HG02870 (cell line): ENCODE measurements around the gene COX4I1.
"Not testable (repeated sequence)": the region's sequence is repeated elsewhere in the genome, so short reads cannot be mapped to it uniquely, and the experiment has no call there.

ENCODE experiments used
- ATAC-seq: cut with Tn5 transposase; IDR thresholded peaks from one replicate; pipeline ENCODE4 v1.9.1; 2021; ENCODE audit warnings: mild to moderate bottlenecking, moderate library complexity; ENCODE audit not compliant: unreplicated experiment

The COX4I1 gene

DNA sequence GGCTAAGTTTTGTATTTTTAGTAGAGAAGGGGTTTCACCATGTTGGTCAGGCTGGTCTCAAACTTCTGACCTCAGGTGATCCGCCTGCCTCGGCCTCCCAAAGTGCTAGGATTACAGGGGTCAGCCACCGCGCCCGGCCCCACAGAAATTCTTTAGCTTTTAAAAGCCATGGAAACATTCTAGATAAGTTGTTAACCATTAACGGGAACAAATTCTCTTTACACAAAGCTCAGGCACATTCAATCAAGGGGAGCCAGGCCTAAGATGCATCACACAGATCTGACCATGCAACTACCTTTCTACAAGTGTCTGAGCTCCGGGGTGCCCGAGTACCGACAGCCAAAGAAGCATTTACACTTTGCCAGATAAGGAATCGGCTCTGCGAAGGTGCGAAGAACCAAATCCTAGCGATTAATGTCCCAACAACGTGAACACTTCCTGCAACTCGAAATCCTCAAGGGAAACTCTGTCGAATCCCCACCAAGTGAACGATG, 1.2 kb upstream of the COX4I1 start:
- ATAC-seq: no peak

DNA sequence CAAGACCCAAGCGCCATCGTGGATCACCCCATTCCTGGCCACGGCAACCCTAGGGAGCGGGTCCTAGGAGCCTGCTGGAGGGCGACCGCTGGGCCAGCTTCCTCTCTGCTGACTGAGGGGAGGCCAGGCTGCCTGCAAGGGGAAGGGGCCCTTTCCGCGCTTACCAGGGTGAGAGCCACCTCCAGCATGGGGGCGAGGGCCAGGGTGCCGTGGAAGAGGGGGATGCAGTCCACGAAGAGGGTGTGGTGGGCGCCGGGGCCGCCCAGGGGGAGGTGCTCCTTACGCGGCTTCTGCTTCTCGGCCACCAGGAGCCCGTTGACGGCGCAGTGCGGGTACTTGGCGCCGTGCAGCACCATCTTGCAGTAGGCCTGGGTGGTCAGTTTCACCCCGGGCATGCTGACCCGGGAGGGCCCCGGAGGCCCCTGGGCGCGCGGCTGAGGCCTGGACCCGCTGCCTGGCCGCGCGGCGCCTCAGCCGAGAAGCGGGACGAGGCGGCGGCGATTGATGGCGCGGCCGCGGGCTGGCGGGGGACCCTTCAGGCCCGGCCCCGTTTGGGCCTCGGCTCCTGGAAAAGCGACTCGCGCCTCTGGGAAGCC, 496 bp upstream of the COX4I1 start:
- ATAC-seq: no peak

DNA sequence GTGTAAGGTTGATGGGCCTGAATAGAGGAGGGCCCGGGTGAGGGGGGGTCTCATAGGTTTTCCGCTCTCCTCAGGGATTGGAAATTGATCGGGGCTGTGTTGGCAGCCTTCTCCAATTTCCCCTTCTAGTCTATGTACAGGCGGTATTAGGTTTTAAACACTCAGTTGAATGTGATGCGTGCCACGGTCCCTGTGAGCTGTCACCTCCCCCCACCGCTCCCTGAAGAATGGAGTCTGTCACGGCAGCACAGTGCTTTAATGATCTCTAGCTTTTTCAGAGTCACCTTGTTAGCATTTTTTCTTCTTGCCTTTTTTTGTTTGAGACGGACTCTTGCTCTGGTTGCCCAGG, 800 bp downstream of the COX4I1 start:
- peak; percentile 14 for ATAC-seq

DNA sequence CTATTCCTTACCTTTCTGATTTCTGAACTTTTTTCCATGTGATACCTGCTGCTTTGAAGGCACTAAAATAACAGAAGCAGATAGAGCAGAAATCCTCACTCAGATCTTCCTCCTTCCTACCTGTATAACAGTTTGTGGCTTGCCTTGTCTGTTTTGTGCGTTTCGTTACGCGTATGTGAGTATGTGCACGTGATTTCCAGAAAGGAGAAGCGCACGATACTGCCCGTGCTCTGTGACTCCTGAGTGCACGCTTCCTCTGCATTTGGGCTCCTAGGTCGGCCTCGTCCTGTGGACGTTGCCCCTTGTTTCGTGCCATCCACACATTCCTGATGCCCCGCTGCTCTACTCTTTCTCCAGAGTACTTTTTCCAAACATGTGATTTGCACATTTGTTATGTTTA, 4.1 kb downstream of the COX4I1 start:
- no peak for ATAC-seq

DNA sequence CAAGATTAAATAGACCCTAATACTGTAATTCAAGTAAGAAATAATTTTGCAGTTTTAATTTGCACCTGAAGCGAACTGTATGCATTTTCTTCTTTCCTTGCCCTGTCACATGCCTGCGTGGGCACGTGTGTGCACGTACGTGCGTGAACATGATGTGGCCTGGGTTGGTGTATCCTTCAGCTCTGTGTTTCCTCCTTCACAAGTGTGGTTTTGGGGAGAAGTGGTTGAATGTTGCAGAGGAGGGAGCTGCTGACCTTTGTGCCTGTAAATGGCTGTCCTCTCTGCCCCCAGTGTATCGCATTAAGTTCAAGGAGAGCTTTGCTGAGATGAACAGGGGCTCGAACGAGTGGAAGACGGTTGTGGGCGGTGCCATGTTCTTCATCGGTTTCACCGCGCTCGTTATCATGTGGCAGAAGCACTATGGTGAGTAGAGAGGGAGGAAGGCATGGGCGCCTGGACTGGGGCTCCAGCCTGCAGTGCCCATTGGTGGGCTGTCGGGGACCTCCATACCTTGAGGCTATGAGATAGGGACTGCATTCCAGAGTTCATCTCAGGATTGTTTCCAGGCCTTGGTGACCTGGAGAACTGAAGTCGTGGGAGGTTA, 6.0 kb downstream of the COX4I1 start:
- ATAC-seq: no peak

DNA sequence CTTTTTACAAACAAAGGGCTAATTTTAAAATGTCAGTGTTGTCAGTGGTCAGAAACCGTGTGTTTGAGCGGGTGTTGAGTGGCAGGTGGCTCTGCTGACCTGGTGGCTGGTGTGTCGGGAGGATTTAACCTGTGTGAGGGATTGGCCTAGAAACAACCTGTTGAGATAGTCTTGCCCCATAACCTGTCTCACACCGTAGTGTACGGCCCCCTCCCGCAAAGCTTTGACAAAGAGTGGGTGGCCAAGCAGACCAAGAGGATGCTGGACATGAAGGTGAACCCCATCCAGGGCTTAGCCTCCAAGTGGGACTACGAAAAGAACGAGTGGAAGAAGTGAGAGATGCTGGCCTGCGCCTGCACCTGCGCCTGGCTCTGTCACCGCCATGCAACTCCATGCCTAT, 7.0 kb downstream of the COX4I1 start:
- ATAC-seq: no peak

DNA sequence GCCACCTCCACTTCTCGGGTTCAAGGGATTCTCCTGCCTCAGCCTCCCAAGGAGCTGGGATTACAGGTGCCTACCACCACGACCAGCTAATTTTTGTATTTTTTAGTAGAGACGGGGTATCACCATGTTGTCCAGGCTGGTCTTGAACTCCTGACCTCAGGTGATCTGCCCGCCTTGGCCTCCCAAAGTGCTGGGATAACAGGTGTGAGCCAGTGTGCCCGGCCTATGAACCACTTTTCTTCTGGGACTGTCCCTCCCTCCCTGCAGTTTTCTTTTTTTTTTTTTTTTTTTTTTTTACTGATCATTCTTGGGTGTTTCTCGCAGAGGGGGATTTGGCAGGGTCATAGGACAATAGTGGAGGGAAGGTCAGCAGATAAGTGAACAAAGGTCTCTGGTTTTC, 7.8 kb downstream of the COX4I1 start:
- not testable (repeated sequence) for ATAC-seq

DNA sequence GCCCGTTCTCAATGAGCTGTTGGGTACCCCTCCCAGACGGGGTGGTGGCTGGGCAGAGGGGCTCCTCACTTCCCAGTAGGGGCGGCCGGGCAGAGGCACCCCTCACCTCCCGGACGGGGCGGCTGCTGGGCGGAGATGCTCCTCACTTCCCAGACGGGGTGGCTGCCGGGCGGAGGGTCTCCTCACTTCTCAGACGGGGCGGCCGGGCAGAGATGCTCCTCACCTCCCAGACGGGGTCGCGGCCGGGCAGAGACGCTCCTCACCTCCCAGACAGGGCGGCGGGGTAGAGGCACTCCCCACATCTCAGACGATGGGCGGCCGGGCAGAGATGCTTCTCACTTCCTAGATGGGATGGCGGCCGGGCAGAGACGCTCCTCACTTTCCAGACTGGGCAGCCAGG, 8.6 kb downstream of the COX4I1 start:
- not testable (repeated sequence) for ATAC-seq

DNA sequence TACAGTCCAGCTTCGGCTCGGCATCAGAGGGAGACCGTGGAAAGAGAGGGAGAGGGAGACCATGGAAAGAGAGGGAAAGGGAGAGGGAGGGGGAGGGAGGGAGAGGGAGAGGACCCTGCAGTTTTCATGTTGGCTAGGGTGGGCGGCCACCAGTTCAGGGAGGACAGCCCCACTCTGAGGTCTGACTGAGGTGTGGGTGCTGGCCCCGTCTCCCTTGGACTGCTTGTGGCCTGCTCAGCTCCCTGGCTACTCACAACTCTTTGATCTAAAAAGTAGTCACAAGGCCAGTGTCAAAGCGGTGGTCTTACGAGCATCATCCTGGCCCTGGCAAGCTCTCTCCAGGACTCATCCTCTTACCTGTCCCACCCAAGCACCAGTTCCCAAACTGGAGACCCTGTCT, 9.4 kb downstream of the COX4I1 start:
- no peak for ATAC-seq

DNA sequence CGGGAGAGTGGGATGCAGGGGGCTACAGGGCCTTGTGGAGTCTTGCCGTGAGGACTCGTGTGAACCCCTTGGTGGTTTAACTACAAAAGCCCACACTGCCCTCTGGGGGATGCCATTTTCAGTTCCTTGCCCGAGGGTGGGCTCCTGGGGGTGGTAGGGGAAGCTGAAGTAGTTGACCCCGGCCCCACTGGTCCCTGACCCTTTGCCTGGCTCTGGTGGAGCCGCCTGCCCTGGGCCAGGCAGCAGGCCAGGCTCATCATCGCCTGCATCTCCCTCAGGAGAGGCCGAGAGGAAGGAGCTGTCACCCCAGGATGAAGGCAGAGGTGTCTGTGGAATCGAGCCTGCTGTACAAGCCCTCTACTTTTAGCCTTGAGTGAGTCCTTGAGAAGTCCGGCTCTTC, 10.2 kb downstream of the COX4I1 start:
- no peak for ATAC-seq

DNA sequence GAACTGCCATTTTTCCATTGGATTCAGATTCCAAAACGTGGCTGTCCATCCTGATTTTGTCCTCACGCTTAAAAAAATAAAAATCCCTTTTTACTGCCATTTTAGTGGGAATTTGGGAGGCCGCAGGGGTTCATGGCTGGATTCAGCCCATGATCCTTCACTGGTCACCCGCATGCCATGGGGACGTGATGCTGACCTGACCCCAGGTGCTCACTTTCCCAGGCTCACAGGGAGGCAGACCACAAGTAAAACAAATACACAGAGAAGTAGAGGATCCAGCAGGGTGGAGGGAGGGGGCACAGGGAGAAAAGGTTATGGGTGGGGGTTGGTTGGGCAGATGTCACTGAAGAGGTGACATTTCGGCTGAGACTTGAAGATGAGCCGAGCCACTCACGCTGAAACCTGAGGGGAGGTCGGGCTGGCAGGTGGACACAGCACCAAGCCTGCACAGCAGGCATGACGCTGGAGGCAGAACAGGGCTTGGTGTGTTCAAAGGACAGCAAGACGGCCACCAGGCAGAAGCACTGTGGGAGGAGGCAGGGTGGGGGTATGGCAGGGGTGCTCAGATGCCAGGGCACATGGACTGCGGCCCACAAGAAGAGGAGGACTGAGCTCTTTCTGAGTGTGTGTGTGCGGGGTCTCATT, 10.7 kb downstream of the COX4I1 start:
- no peak for ATAC-seq

DNA sequence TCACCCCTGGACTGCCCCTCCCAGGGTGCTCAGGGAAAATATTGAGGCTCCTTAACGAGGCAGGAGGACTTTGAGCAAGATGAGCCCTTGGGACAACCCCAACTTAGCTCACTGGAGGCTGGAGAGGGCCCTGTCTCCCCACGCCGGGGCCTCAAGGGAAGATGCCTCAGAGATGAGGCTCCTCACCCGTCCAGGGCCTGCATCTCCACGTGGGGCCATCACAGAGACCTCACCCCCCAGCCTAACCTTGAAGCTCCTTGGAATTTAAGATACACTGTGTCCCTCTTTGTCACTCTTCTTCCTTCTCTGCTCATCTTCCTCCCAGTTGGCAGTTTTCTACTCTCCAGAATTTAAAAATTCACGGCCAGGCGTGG, 11.2 kb downstream of the COX4I1 start:
- ATAC-seq: no peak

DNA sequence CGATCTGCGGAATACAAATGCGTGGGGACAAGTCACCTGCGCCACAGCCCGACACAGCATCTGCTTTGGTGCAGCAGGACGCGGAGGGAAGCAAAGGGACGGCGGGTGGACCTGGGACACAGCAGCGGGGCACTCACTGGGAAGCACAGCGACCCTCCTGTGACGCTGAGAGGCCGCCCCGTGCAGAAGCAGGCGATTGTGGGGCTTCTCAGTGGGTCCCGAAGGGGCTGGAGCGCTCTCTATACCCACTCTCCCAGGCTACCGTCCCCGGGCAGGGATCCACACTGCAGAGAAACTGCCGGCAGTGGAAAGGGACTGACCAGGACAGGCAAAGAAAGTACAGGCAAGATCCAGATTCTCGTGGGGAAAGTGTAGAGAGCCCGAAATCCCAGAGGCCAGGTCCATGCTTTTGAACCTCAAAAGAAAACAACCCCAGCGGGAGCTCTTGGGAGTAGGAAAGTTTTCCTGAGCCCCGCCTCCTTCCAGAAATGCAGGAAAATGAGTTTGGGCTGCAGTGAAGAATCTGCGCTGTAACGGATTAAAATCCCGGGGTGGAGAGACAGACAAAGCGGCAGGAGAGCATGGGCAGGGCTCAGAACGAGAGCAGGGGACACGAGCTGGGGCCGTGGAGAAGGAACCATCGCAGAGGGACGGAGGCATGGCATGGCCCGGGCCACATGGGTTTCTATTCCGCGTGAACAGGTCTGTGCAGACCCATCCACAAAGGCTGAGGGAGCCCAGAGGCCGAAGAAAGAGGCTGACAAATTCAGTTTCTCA, 12.7 kb downstream of the COX4I1 start:
- no peak for ATAC-seq

DNA sequence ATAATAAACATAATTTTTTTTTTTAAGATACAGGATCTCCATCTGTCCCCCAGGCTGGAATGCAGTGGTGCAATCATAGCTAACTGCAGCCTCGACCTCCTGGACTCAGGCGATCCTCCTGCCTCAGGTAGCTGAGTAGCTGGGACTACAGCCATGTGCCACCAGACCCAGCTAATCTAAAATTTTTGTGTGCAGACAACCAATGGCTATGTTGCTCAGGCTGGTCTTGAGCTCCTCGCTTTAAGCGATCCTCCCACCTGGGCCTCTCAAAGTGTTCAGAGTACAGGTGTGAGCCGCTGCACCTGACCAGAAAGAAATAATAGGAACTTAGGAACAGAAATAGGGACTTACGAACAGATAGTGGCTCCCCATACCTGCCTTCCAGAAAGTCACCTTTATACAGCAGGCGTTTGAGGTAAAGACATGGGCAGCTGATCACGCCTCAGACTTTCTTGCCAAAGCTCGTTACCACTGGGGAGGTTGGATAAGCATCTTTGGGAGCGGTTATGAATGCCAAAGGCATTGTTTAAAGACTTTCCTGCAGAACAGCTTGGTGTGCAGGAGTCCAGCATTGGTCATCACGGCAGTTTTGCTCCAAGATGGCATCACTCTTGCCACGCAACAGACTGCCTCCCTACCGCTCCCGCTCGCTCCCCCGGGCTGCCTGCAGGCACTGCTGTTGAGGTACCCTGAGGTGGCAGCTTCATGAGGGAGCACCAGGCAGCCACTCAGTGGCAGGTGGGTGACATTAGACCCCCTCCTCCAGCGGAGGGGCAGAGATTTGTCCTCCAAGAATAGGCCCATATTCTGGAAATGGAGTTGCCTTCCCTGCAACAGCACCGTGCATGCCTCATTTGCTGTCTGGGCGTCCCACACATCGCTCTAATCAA, 13.6 kb downstream of the COX4I1 start:
- ATAC-seq: no peak

DNA sequence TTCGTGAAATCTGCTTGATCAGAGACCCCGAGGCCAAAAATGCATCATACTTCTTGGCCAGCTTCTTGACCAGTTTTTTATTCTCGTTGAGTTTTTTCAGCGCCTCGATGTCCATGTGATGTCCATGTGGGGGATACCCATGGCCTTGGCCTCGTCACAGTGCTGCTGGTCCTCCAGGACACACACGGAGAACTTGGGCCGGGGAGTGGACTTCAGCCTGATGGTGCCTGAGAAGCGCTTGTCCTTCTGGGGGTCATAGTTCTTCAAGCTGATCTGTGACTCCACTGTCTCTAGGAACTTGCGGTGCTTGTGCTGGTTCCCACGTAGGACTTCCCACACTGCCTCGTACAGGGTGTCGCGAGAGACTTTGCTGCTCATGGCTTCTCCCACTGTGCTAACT, 16.7 kb downstream of the COX4I1 start:
- no peak for ATAC-seq

DNA sequence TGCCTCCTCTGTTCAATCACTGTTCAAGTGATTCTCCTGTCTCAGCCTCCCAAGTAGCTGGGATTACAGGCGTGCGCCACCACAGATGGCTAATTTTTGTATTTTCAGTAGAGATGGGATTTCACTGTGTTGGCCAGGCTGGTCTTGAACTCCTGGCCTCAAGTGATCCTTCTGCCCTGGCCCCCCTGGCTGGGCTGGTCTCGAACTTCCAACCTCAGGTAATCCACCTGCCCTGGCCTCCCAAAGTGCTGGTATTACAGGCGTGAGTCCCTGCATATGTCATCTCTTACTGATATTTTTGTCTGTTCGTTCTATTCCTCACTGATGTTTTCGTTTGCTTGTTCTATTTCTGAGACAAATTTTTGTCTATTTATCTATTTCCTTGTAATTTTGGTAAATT, 17.7 kb downstream of the COX4I1 start:
- ATAC-seq: not testable (repeated sequence)

DNA sequence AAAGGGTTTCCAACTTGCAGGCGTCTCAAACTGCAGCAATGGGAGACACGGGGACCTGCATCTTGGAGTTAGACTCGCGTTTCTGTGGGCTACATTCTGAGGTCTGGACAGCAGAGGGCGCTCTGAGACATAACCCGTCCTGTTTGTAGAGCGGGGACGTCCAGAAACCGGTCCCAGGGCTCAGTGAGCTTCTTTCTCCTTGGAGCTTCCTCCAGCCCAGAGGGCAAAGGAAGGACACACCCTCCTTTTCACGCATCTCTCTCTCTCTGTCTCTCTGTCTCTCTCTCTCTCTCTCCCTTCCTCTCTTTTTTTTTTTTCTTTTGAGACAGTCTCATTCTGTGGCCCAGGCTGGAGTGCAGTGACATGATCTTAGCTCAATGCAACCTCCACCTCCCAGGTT, 19.8 kb downstream of the COX4I1 start:
- no peak for ATAC-seq

DNA sequence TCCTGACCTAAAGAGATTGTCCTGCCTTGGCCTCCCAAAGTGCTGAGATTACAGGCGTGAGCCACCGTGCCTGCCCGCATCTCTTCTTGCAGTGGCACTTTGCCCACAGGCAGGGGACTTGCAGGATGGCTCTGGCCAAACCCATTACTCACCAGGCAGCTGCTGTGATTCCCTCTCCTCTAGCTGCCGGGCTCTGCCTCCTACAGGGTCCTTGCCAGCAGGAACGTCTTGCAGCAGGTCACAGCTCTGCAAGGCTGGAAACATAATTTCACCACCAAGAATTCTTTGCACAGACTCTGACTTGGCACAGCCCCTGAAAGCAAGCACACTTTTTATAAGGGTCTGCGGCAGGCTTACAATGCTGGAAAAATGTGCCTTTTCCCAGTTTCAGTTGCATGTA, 20.3 kb downstream of the COX4I1 start:
- no peak for ATAC-seq

DNA sequence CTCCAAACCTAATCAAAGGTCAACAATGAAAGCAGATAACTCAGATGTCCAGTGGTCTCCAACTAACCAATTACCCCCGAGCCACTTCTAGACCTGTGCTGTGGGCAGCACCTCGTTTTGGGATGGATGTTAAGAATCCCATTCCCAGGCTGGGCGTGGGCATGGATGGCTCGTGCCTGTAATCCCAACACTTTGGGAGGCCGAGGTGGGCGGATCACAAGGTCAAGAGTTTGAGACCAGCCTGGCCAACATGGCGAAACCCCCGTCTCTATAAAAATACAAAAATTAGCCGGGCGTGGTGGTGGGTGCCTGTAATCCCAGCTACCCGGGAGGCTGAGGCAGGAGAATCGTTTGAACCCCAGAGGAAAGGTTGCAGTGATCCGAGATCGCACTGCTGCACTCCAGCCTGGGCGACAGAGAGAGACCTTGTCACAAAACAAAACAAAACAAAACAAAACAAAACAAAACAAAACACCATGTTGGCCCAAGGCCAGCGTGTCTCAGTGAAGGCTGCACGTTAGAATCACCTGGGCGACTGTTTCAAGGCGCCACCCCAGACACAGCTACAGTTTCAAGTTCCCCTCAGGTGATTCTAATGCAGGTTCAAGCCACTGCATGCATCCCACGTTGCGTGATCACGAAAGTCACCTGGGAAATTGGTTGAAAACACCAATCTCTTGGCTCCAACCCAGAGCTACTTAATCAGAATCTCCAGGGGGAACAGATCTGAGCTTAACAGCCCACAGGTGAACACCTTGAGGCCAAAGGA, 21.3 kb downstream of the COX4I1 start:
- ATAC-seq: no peak
